ENCODE data around the gene NEMF.
"Not testable (repeated sequence)": the region's sequence is repeated elsewhere in the genome, so short reads cannot be mapped to it uniquely, and the experiment has no call there.

NEMF gene

GRCh38 chr14:49876563-49877127 is 24.1 kb upstream of the NEMF start:
- DNase-seq = no peak

- no peak for DNase-seq
Observed at GRCh38 chr14:49875640-49876198, 23.1 kb upstream of the NEMF start.

- not testable (repeated sequence) for DNase-seq
Observed at GRCh38 chr14:49873548-49873947, 21.0 kb upstream of the NEMF start.

GRCh38 chr14:49870908-49871307 is 18.3 kb upstream of the NEMF start:
- no peak for DNase-seq

- no peak for DNase-seq
Observed at GRCh38 chr14:49868720-49869114, 16.1 kb upstream of the NEMF start.

GRCh38 chr14:49867831-49868719 is 15.5 kb upstream of the NEMF start:
- DNase-seq = peak; percentile 92

- DNase-seq = peak; percentile 56
Observed at GRCh38 chr14:49865431-49865859, 12.9 kb upstream of the NEMF start.

GRCh38 chr14:49863487-49864281 is 11.1 kb upstream of the NEMF start:
- DNase-seq = no peak

- DNase-seq = peak; percentile 88
Observed at GRCh38 chr14:49862089-49862673, 9.6 kb upstream of the NEMF start.

- peak; percentile 96 for DNase-seq
Observed at GRCh38 chr14:49861699-49862088, 9.1 kb upstream of the NEMF start.

GRCh38 chr14:49860988-49861698 is 8.6 kb upstream of the NEMF start:
- DNase-seq = no peak

- no peak for DNase-seq
Observed at GRCh38 chr14:49858383-49858782, 5.8 kb upstream of the NEMF start.

- DNase-seq = no peak
Observed at GRCh38 chr14:49857427-49858003, 4.9 kb upstream of the NEMF start.

- peak; percentile 82 for DNase-seq
Observed at GRCh38 chr14:49853572-49854375, 1.2 kb upstream of the NEMF start.

- no peak for DNase-seq
Observed at GRCh38 chr14:49853158-49853477, 530 bp upstream of the NEMF start.

GRCh38 chr14:49851813-49852212 is 775 bp downstream of the NEMF start:
- DNase-seq = no peak

- no peak for DNase-seq
Observed at GRCh38 chr14:49849213-49849847, 3.3 kb downstream of the NEMF start.

GRCh38 chr14:49828640-49829039 is 23.9 kb downstream of the NEMF start:
- DNase-seq = no peak

GRCh38 chr14:49820176-49820575 is 32.4 kb downstream of the NEMF start:
- no peak for DNase-seq

GRCh38 chr14:49816844-49817243 is 35.7 kb downstream of the NEMF start:
- DNase-seq = no peak

Measured in fibroblast of skin of abdomen (primary cell).